BLaER1 (cell line): Measurements from ENCODE around the gene BCL11A.

Experiments
- H3K27ac ChIP-seq: shearing (Covaris generic); formaldehyde crosslinking; 2 replicates; pipeline ENCODE4 v1.8.1; 2022
- H3K27me3 ChIP-seq: shearing (Covaris generic); formaldehyde crosslinking; 2 replicates; pipeline ENCODE4 v1.8.1; 2022
- H3K36me3 ChIP-seq: shearing (Covaris generic); formaldehyde crosslinking; 2 replicates; pipeline ENCODE4 v1.8.1; 2022
- H3K4me1 ChIP-seq: shearing (Covaris generic); formaldehyde crosslinking; 2 replicates; pipeline ENCODE4 v1.8.1; 2022
- H3K4me2 ChIP-seq: shearing (Covaris generic); formaldehyde crosslinking; 2 replicates; pipeline ENCODE4 v1.8.1; 2022
- H3K4me3 ChIP-seq: shearing (Covaris generic); formaldehyde crosslinking; 2 replicates; pipeline ENCODE4 v1.8.1; 2022
- H3K9ac ChIP-seq: shearing (Covaris generic); formaldehyde crosslinking; 2 replicates; pipeline ENCODE4 v1.8.1; 2022
- H3K9me3 ChIP-seq: shearing (Covaris generic); formaldehyde crosslinking; 2 replicates; pipeline ENCODE4 v1.8.1; 2022
- H4K20me1 ChIP-seq: shearing (Covaris generic); formaldehyde crosslinking; 2 replicates; pipeline ENCODE4 v1.8.1; 2022
- Cebpa-rat ChIP-seq: shearing (Covaris generic); IDR thresholded peaks from 2 replicates; pipeline ENCODE4 v1.8.1; 2022

The BCL11A gene

DNA sequence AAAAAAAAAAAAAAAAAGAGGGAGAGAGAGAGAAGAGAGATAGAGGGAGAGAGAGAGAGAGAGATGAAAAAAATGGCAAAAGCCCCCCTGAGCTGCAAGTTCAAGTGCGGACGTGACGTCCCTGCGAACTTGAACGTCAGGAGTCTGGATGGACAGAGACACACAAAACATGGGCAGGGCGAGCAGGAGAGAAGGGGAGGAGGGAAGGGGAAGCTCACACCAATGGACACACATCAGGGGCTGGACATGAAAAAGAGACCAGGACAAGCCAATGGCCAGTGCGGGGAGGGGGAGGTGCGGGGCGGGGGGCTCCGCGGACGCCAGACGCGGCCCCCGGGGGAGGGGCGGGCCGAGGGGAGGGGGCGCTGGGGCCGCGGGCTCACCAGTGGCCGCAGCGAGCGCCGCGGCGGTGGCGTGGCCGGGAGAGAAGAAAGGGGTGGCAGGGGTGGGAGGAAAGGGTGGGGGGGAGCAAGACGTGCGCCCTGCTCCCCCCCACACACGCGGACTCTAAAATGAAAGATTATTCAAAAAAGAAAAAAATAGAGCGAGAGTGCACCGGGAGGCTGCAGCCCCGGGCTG is at the start of gene BCL11A:
Gene BCL11A, minus strand, starts transcription at position 160 of the 579 bp plus-strand sequence. CDS start 384 bp downstream, outside the sequence.
- H3K4me2 ChIP-seq, result peak within 1 kb of the TSS; percentile 92
- H3K4me3 ChIP-seq, result peak within 1 kb of the TSS; percentile 94
- H3K27me3 ChIP-seq, result no peaks in the 10 kb centered on the region
- H3K9ac ChIP-seq, result peak within 1 kb of the TSS; percentile 99
- H4K20me1 ChIP-seq, result peaks cover 4% of the 10 kb centered on the region; the same call in 1 of the 2 replicates
- H3K9me3 ChIP-seq, result no peaks in the 10 kb centered on the region
- no peak for TF ChIP-seq Cebpa-rat
- H3K27ac ChIP-seq, result peak within 1 kb of the TSS; percentile 98
- no peaks in the 10 kb centered on the region for H3K36me3 ChIP-seq
- peaks cover 23% of the 10 kb centered on the region for H3K4me1 ChIP-seq

GRCh38 chr2:60602828-60603532 is 49.5 kb upstream of the BCL11A start:
- Histone ChIP-seq H3K36me3 (no peaks in the 10 kb centered on the region), H3K27me3 (no peaks in the 10 kb centered on the region), H3K4me1 (no peaks in the 10 kb centered on the region), H3K4me2 (no peak overlapping the region), H3K27ac (no peak overlapping the region), H3K9ac (no peak overlapping the region), H3K9me3 (peaks cover 17% of the 10 kb centered on the region), H3K4me3 (no peak overlapping the region), H4K20me1 (no peaks in the 10 kb centered on the region)
- no peak for TF ChIP-seq Cebpa-rat

GRCh38 chr2:60602388-60602787 is 48.9 kb upstream of the BCL11A start:
- H3K27ac ChIP-seq, result no peak overlapping the region
- H4K20me1 ChIP-seq, result no peaks in the 10 kb centered on the region
- no peaks in the 10 kb centered on the region for H3K4me1 ChIP-seq
- no peak for TF ChIP-seq Cebpa-rat
- H3K4me3 ChIP-seq, result no peak overlapping the region
- no peak overlapping the region for H3K4me2 ChIP-seq
- H3K9ac ChIP-seq, result no peak overlapping the region
- H3K9me3 ChIP-seq, result peaks cover 17% of the 10 kb centered on the region
- no peaks in the 10 kb centered on the region for H3K36me3 ChIP-seq
- H3K27me3 ChIP-seq, result no peaks in the 10 kb centered on the region

- no peaks in the 10 kb centered on the region for H3K27me3 ChIP-seq
- H3K9me3 ChIP-seq, result peaks cover 20% of the 10 kb centered on the region
- no peaks in the 10 kb centered on the region for H3K4me1 ChIP-seq
- H3K27ac ChIP-seq, result no peak overlapping the region
- no peak overlapping the region for H3K4me3 ChIP-seq
- H3K4me2 ChIP-seq, result no peak overlapping the region
- H3K9ac ChIP-seq, result no peak overlapping the region
- H3K36me3 ChIP-seq, result no peaks in the 10 kb centered on the region
- no peak for TF ChIP-seq Cebpa-rat
- H4K20me1 ChIP-seq, result no peaks in the 10 kb centered on the region
Measured at GRCh38 chr2:60598271-60598670, 44.8 kb upstream of the BCL11A start.

DNA sequence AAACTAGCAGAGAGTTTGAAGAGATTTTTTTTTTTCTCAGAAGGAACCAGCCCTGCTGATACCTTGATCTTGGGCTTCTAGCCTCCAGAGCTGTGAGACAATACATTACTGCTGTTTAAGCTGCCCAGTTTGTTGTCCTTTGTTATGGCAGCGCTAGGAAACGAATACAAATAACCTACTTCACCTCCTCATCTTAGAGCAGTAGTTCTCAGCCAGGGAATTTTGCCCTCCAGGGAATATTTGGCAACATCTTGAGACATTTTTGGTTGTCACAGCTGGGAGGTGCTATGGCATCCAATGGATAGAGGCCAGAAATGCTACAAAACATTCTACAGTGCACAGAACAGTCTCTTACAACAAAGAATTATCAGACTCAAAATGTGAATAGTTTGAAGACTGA is 43.9 kb upstream of the BCL11A start:
- H3K27me3 ChIP-seq, result no peaks in the 10 kb centered on the region
- no peaks in the 10 kb centered on the region for H3K4me1 ChIP-seq
- no peaks in the 10 kb centered on the region for H4K20me1 ChIP-seq
- no peak overlapping the region for H3K4me3 ChIP-seq
- no peak overlapping the region for H3K4me2 ChIP-seq
- TF ChIP-seq Cebpa-rat, result no peak
- H3K9ac ChIP-seq, result no peak overlapping the region
- no peak overlapping the region for H3K27ac ChIP-seq
- peaks cover 30% of the 10 kb centered on the region for H3K9me3 ChIP-seq
- no peaks in the 10 kb centered on the region for H3K36me3 ChIP-seq

GRCh38 chr2:60596411-60596810 is 43.0 kb upstream of the BCL11A start:
- Histone ChIP-seq H3K36me3 (no peaks in the 10 kb centered on the region), H3K9me3 (peaks cover 35% of the 10 kb centered on the region), H3K4me1 (no peaks in the 10 kb centered on the region), H3K4me2 (no peak overlapping the region), H3K27me3 (no peaks in the 10 kb centered on the region), H4K20me1 (no peaks in the 10 kb centered on the region), H3K9ac (no peak overlapping the region), H3K27ac (no peak overlapping the region), H3K4me3 (no peak overlapping the region)
- no peak for TF ChIP-seq Cebpa-rat

- no peak for TF ChIP-seq Cebpa-rat
- Histone ChIP-seq H3K9me3 (peaks cover 35% of the 10 kb centered on the region), H3K36me3 (no peaks in the 10 kb centered on the region), H3K9ac (no peak overlapping the region), H3K27ac (no peak overlapping the region), H3K27me3 (no peaks in the 10 kb centered on the region), H3K4me3 (no peak overlapping the region), H3K4me2 (no peak overlapping the region), H4K20me1 (no peaks in the 10 kb centered on the region), H3K4me1 (no peaks in the 10 kb centered on the region)
Measured at GRCh38 chr2:60595953-60596352, 42.5 kb upstream of the BCL11A start.

- no peak for TF ChIP-seq Cebpa-rat
- no peak overlapping the region for H3K27ac ChIP-seq
- H3K9ac ChIP-seq, result no peak overlapping the region
- H3K4me1 ChIP-seq, result peaks cover 51% of the 10 kb centered on the region
- H4K20me1 ChIP-seq, result no peaks in the 10 kb centered on the region
- no peaks in the 10 kb centered on the region for H3K36me3 ChIP-seq
- H3K9me3 ChIP-seq, result peaks cover 34% of the 10 kb centered on the region
- peak overlapping the region; percentile 92; the same call in 1 of the 2 replicates for H3K4me2 ChIP-seq
- no peaks in the 10 kb centered on the region for H3K27me3 ChIP-seq
- H3K4me3 ChIP-seq, result no peak overlapping the region
Measured at GRCh38 chr2:60589104-60589503, 35.6 kb upstream of the BCL11A start.

GRCh38 chr2:60586081-60586480 is 32.6 kb upstream of the BCL11A start:
- Histone ChIP-seq H3K27me3 (no peaks in the 10 kb centered on the region), H3K27ac (no peak overlapping the region; the same call in 1 of the 2 replicates), H4K20me1 (no peaks in the 10 kb centered on the region), H3K36me3 (no peaks in the 10 kb centered on the region), H3K4me2 (peak overlapping the region; percentile 92), H3K4me3 (no peak overlapping the region), H3K9ac (no peak overlapping the region), H3K4me1 (peaks cover 75% of the 10 kb centered on the region), H3K9me3 (peaks cover 9% of the 10 kb centered on the region; the same call in 1 of the 2 replicates)
- TF ChIP-seq Cebpa-rat, result no peak

DNA sequence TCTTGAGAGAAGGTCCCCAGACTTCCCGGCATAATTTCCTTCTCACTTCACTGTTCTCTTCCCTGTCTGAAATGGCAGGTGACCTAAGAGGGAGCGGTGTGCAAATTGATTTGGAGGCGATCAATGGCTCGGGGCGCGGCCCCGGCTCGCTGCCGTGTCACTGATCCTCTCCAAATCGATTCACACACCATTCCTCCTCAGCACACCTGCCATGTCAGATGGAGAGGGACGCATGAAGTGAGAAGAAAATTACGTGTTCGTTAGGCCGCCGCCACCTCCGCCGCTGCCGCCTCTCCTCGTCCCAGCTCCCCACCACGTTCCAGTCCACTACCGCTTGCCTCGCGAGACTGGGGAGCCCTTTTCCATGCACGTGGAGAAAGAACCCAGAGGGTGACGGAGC is 31.8 kb upstream of the BCL11A start:
- peak overlapping the region; percentile 92; the same call in 1 of the 2 replicates for H3K4me2 ChIP-seq
- H3K36me3 ChIP-seq, result no peaks in the 10 kb centered on the region
- H4K20me1 ChIP-seq, result no peaks in the 10 kb centered on the region
- TF ChIP-seq Cebpa-rat, result no peak
- H3K9me3 ChIP-seq, result 0 out of 2 replicates have a peak, but pooled peaks cover 5% of the 10 kb centered on the region
- H3K4me1 ChIP-seq, result peaks cover 75% of the 10 kb centered on the region
- no peak overlapping the region; the same call in 1 of the 2 replicates for H3K27ac ChIP-seq
- H3K9ac ChIP-seq, result no peak overlapping the region
- no peak overlapping the region for H3K4me3 ChIP-seq
- no peaks in the 10 kb centered on the region for H3K27me3 ChIP-seq
